HG03108 (cell line): ENCODE data around the gene ZSWIM8.
"Not testable (repeated sequence)": the region's sequence is repeated elsewhere in the genome, so short reads cannot be mapped to it uniquely, and the experiment has no call there.

Source experiments
- ATAC-seq: cut with Tn5 transposase; IDR thresholded peaks from one replicate; pipeline ENCODE4 v1.9.1; 2021; ENCODE audit warnings: moderate library complexity; ENCODE audit not compliant: unreplicated experiment

Gene ZSWIM8

DNA sequence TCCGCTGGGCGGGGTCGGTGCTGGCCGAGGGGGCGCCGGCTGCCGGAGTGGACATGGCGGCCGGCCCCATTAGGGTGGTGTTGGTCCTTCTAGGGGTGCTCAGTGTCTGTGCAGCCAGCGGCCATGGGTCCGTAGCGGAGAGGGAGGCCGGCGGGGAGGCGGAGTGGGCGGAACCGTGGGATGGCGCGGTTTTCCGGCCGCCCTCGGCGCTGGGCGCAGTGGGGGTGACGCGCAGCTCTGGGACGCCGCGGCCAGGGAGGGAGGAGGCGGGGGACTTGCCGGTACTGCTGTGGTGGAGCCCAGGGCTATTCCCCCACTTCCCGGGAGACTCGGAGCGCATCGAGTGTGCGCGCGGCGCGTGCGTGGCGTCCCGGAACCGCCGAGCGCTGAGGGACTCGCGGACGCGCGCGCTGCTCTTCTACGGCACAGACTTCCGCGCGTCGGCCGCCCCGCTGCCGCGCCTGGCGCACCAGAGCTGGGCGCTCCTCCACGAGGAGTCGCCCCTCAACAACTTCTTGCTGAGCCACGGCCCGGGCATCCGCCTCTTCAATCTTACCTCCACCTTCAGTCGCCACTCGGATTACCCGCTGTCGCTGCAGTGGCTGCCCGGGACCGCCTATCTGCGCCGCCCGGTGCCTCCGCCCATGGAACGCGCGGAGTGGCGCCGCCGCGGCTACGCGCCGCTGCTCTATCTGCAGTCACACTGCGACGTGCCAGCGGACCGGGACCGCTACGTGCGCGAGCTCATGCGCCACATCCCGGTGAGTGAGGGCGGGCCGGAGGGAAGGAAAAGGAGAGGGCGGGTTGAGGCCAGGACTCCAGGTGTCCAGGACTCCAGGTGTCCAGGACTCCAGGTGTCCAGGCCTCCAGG lies 12.9 kb upstream of the ZSWIM8 start:
- ATAC-seq, result peak; percentile 56

GRCh38 chr10:73773152-73773879 lies 12.1 kb upstream of the ZSWIM8 start:
- ATAC-seq, result no peak

GRCh38 chr10:73774637-73775036 lies 10.8 kb upstream of the ZSWIM8 start:
- no peak for ATAC-seq

GRCh38 chr10:73779018-73779417 lies 6.4 kb upstream of the ZSWIM8 start:
- no peak for ATAC-seq

DNA sequence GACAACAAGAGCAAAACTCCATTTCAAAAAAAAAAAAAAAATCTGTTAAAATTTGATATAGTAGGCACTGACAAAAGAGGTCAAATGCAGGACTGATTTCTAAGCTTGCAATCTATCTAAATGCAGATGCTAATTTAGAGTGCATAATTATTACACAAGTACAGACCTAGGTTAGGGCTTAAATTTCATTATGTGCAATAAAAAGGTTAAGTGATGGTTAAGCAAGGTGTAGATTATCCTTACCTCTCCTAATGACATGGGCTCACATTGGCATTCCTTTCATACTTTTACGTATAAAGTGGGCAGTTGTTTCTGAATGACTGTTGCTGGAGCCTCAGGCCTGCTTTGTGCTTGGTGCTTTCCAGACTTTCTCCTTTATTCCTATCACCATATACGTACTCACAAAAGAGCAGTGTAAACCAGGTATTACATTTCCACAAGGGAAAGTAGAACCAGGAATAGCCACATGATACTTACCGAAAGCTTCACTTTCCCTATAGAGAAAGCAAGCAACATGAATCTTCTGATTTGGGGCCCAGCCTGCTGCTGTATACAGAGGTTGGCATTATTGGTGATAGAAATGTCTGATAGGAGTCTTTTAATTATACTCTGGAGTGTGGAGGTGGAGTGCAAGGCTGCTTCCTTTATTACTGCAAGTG lies 5.7 kb upstream of the ZSWIM8 start:
- no peak for ATAC-seq

- no peak for ATAC-seq
Measured at GRCh38 chr10:73780301-73780700, 5.1 kb upstream of the ZSWIM8 start.

- no peak for ATAC-seq
Measured at GRCh38 chr10:73780966-73781365, 4.4 kb upstream of the ZSWIM8 start.

DNA sequence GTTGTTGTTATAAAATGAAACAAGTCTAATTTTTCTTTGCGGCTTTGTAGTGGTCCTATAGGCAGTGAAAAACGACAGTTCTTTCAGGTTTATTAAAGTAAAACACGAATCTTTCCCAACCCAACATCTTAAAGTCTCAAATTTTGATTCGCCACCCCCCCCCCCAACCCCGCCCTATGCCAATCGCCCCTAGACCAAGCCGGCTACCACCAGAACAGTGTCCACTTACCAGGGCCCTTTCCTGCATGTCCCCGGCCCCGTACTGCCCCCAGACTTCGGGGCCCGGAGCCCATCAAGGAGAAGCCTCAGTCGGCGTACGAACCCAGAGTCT lies 3.9 kb upstream of the ZSWIM8 start:
- ATAC-seq, result no peak

DNA sequence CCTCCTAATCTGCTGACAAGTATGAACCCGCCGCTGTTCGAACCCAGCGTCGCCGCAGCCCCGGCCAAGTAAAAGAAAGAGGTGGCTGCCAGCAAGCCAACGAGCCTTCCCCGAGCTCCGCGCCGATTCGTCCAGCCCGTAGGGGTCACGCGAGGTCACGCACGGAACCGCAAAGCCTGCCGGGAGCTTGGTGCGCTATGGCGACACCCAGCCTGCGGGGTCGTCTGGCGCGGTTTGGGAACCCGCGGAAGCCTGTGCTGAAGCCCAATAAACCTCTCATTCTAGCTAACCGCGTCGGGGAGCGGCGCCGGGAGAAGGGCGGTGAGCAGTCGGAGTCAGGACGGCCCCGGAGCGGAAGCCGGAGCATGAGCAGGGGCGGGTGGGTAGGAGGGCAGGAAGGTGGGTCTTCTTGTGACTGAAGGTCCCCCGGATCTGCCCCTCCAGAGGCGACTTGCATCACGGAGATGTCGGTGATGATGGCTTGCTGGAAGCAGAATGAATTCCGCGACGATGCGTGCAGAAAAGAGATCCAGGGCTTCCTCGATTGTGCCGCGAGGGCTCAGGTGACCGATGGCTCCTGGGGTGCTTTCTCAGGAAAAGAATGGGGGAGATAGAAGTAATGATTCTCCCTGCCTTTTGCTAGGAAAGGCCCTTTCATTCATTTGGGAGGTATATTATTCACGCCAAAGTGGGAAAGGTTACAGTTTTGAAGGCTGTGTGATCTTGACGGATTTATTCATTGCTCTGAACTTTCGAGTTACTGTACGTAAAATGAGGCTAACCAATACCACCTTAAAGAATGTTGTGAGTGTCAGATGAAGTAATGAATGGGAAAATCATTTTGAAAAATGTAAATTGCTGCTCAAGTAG lies 3.3 kb upstream of the ZSWIM8 start, which contains the start of gene CHCHD1:
Gene CHCHD1, plus strand, starts transcription at position 170 of the 870 bp plus-strand sequence. Its CDS starts 28 bp downstream, at position 198.
- no peak for ATAC-seq

DNA sequence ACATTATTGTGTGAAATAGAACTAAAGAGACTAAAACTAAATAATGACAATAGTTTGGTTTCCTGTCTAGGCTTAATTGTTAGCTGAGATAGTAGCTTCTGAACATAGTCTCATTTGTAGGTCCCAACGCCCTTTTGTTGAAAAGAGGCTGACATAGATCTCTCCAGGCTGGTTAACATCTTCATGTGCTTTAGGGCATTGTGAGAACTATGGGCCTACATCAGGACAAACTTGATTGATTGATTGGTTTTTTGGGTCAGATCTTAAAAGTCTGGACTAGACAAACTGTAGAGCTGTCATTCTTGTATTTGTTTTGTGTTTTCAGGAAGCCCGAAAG lies 2.7 kb upstream of the ZSWIM8 start:
- no peak for ATAC-seq

DNA sequence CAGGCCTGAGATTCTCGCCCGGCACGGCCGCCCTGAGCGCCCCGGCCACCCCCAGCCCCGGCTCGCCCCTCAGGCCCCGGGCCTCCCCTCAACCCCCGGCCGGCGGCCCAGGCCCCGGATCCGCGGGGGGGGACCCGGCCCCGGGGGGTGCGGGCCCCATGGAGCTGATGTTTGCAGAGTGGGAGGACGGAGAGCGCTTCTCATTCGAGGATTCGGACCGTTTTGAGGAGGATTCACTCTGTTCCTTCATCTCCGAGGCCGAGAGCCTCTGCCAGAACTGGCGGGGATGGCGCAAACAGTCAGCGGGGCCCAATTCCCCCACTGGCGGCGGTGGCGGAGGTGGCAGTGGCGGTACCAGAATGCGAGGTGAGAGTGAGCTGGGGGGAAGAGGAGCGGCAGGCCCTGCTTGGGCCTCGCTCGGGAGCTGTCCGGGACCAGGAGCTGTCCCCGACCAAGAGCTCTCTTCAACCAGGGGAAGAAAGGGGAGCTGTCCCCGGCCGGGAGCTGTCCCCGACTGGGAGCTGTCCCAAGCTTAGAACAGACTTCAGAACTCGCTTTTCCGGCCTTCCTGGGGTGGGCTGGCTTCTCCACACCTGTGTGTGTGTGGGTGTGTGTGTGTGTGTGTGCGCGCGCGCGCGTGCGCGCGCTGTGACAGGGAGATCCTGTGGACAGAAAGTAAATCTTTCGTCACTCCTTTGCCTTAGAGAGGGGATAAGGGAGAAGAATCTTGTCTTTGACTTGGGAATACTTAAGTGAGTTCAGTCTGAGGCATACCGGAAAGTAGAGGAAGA lies 510 bp downstream of the ZSWIM8 start:
- peak; percentile 4 for ATAC-seq

GRCh38 chr10:73786512-73786885 lies 1.1 kb downstream of the ZSWIM8 start:
- no peak for ATAC-seq

- ATAC-seq, result not testable (repeated sequence)
Measured at GRCh38 chr10:73787031-73787800, 1.8 kb downstream of the ZSWIM8 start.

- no peak for ATAC-seq
Measured at GRCh38 chr10:73788864-73789658, 3.7 kb downstream of the ZSWIM8 start.

- ATAC-seq, result no peak
Measured at GRCh38 chr10:73789659-73790055, 4.3 kb downstream of the ZSWIM8 start.

DNA sequence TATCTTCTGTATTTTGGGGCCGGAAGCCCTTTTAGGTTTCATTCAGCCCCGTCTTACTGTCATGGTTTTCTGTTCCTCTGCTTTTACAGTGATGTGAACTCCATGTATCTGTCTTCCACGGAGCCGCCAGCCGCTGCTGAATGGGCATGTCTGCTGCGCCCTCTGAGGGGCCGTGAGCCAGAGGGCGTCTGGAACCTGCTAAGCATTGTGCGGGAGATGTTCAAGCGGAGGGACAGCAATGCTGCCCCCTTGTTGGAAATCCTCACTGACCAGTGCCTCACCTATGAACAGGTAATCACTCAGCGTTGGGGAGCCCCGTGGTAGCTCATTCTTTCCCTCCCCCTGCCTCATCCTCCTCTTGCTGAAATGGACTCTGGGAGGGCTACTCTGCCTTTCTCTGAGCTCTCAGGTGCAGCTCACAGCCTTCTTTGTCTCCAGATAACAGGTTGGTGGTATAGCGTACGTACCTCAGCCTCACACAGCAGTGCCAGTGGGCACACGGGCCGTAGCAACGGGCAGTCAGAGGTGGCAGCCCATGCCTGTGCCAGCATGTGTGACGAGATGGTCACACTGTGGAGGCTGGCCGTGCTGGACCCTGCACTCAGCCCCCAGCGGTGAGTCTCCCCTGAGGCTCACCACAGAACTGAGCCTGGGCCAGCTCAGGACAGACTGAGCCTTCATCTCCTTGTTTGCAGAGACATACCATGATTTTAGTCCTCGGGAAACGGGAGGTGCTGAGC lies 5.7 kb downstream of the ZSWIM8 start:
- no peak for ATAC-seq

- ATAC-seq, result no peak
Measured at GRCh38 chr10:73791871-73792400, 6.5 kb downstream of the ZSWIM8 start.

DNA sequence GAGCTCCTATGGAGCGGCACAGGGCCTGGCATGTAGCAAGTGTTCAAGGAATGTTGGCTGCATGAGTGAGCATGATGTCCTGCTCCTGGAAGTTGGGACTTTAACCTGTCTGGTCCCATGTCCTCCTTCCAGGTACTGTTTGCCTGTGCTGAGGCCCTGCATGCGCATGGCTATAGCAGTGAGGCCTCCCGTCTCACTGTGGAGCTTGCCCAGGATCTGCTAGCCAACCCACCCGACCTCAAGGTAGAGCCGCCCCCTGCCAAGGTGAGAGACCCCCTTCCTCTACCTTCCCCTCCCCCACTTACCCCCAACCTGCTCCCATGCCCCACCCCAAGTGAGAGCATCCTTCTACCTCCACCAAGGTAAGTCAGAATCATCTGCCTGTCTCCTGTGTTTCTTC lies 8.1 kb downstream of the ZSWIM8 start:
- no peak for ATAC-seq
